Vagina (tissue), 2 donors: Measurements from ENCODE around the gene PSMD1. TPM values are rescaled to one million over a fixed set of nuclear protein-coding genes. Genes with fewer than 3 reads are reported as not detected.

ENCODE experiments used
- DNase-seq, 2 donors: peaks; one replicate each; pipeline ENCODE4 v3.0.0-alpha.2; 2017; ENCODE audit errors: extremely low spot score in 2 of 2
- H3K27ac ChIP-seq: fragments of 200-600 bp; sonication (generic); one replicate; pipeline ENCODE4 v1.5.1; 2019
- H3K27me3 ChIP-seq: fragments of 200-600 bp; sonication (generic); one replicate; pipeline ENCODE4 v1.5.1; 2019
- H3K36me3 ChIP-seq, 2 donors: fragments of 200-600 bp; sonication (generic); one replicate each; pipeline ENCODE4 v1.5.1; 2017 to 2019
- H3K4me1 ChIP-seq: fragments of 200-600 bp; sonication (generic); one replicate; pipeline ENCODE4 v1.5.1; 2019
- H3K4me3 ChIP-seq, 2 donors: fragments of 200-600 bp; sonication (generic); 1 replicate in 1 of 2; 2 replicates in 1 of 2; pipeline ENCODE4 v1.5.1; 2016 to 2019
- H3K9me3 ChIP-seq: fragments of 200-600 bp; sonication (generic); one replicate; pipeline ENCODE4 v1.5.1; 2019
- POLR2A ChIP-seq, 2 donors: fragments of 450-650 bp; IDR thresholded peaks; one replicate each; pipeline ENCODE4 v1.6.1; 2017; ENCODE audit warnings: antibody characterized with exemption in 2 of 2, mild to moderate bottlenecking in 2 of 2, moderate library complexity in 2 of 2
- POLR2AphosphoS5 ChIP-seq, 2 donors: sonication (generic); formaldehyde crosslinking; IDR thresholded peaks; one replicate each; pipeline ENCODE4 v1.9.0; 2017; ENCODE audit warnings: antibody characterized with exemption in 2 of 2, mild to moderate bottlenecking in 2 of 2, low read depth in 1 of 2; ENCODE audit not compliant: insufficient read depth in 1 of 2
- intact Hi-C: fragments of 100-400 bp; cut with DNase I; formaldehyde crosslinking; loops from one replicate; pipeline ENCODE4 v1.15.1; 2023
- total RNA-seq: library from RNA; depleted of rRNA; stranded (reverse); fragments of >200 nt; gene quantifications from one replicate; pipeline ENCODE4 v1.2.3, GENCODE V29; 2016
- TF ChIP-seq, protein P1 (sequence below), 3 experiments: fragments of 450-650 bp in 2 of 3; fragments of 200-600 bp in 1 of 3; sonication (generic) in 1 of 3; IDR thresholded peaks; one replicate each; pipeline ENCODE4 v1.5.1; 2017 to 2019; ENCODE audit warnings: antibody characterized with exemption in 3 of 3, mild to moderate bottlenecking in 2 of 3, moderate library complexity in 2 of 3

PSMD1 gene
- total RNA-seq, 1 donor from 2014 or later, result 40.5 TPM

DNA sequence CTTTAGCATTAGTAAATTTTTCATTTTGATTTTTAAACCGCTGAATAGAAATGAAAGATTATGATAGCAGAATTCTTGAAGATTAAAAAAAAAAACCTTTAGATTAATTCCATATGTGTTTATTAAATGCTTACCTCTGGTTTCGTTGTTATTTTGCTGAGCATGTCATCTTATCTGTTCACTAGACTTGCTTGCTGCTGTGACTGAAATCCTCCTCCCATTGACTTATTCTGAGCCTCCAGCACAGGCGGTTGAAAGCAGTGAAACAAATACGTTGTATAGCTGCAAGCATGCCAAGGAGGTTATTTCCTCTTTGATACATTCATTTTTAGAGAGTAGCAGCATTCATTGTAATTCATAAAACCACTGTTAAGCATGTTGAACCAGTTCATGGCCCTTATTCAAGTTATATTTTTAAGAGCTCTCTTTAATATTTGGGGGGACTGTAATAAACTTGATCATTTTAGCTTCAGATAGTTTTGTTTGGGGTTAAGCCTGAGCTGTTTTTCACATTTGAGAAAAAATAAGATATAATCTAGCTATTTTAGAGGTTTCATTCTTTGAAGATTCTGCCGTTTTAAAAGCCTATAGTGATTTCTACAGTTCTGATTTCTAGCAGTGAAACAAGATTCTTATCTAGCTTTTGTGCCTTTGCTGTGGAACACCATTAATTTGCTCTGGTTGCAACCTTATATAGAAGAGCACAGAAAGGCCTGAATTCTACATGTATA lies 68.3 kb downstream of the PSMD1 start, which contains the start of gene HTR2B:
Gene HTR2B, minus strand, starts transcription at position 205 of the 731 bp plus-strand sequence. CDS start 1,278 bp downstream, outside the sequence.
- H3K36me3 ChIP-seq, result no peaks in the 10 kb centered on the region
- no peaks in the 10 kb centered on the region for H3K9me3 ChIP-seq
- H3K4me3 ChIP-seq, result peak within 1 kb of the TSS in 1 of 2 donors; percentile 17
- TF ChIP-seq POLR2AphosphoS5 (IDR thresholded peaks at IDR 0.05; ENCODE audit: insufficient read depth in 1 of 2, low read depth in 1 of 2), result peak in 1 of 2 donors; percentile 27
- no peak for TF ChIP-seq POLR2A (IDR thresholded peaks at IDR 0.05)
- intact Hi-C loops, result no loop called here
- H3K27me3 ChIP-seq, result no peaks in the 10 kb centered on the region
- H3K27ac ChIP-seq, result peak within 1 kb of the TSS; percentile 21
- DNase-seq, result no peak
- peaks cover 20% of the 10 kb centered on the region for H3K4me1 ChIP-seq

DNA sequence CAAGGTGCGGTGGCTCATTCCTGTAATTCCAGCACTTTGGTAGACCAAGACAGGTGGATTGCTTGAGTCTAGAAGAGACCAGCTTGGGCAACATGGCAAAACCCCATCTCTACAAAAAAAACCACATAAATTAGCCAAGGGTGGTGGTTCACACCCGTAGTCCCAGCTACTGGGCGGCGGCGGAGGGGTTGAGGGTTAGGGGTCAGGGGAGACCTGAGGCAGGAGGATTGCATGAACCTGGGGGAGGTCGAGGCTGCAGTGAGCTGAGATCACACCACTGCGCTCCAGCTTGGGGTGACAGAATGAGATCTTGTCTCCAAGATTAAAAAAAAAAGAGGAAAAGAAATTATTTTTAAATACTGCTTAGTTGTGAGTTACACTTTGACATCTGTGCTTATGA lies 69.5 kb downstream of the PSMD1 start:
- Histone ChIP-seq H3K9me3 (no peaks in the 10 kb centered on the region), H3K36me3 (no peaks in the 10 kb centered on the region), H3K27me3 (no peaks in the 10 kb centered on the region), H3K4me1 (peaks cover 20% of the 10 kb centered on the region), H3K4me3 (no peak overlapping the region), H3K27ac (no peak overlapping the region)
- TF ChIP-seq, protein P1, sequence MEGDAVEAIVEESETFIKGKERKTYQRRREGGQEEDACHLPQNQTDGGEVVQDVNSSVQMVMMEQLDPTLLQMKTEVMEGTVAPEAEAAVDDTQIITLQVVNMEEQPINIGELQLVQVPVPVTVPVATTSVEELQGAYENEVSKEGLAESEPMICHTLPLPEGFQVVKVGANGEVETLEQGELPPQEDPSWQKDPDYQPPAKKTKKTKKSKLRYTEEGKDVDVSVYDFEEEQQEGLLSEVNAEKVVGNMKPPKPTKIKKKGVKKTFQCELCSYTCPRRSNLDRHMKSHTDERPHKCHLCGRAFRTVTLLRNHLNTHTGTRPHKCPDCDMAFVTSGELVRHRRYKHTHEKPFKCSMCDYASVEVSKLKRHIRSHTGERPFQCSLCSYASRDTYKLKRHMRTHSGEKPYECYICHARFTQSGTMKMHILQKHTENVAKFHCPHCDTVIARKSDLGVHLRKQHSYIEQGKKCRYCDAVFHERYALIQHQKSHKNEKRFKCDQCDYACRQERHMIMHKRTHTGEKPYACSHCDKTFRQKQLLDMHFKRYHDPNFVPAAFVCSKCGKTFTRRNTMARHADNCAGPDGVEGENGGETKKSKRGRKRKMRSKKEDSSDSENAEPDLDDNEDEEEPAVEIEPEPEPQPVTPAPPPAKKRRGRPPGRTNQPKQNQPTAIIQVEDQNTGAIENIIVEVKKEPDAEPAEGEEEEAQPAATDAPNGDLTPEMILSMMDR (IDR thresholded peaks at IDR 0.05), result no peak
- TF ChIP-seq POLR2A (IDR thresholded peaks at IDR 0.05) (no peak), POLR2AphosphoS5 (IDR thresholded peaks at IDR 0.05; ENCODE audit: insufficient read depth in 1 of 2, low read depth in 1 of 2) (no peak)
- intact Hi-C loops, result no loop called here
- no peak for DNase-seq

DNA sequence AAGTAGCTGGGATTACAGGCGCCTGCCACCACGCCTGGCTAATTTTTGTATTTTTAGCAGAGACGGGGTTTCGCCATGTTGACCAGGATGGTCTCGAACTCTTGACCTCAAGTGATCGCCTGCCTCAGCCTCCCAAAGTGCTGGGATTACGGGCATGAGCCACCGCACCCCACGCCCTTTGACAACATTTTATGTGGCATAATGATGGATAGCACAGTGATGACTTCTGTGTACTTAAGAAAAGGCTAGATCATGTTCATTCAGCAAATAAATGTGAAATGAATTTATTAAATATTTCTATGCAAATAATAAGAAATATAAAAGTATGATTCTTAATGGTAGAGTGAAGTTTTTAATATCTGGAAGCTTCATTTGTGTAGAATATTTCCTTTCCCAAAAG lies 70.8 kb downstream of the PSMD1 start:
- no peak overlapping the region for H3K4me3 ChIP-seq
- peaks cover 20% of the 10 kb centered on the region for H3K4me1 ChIP-seq
- H3K9me3 ChIP-seq, result no peaks in the 10 kb centered on the region
- intact Hi-C loops, result no loop called here
- no peaks in the 10 kb centered on the region for H3K27me3 ChIP-seq
- DNase-seq, result no peak
- no peak overlapping the region for H3K27ac ChIP-seq
- no peaks in the 10 kb centered on the region for H3K36me3 ChIP-seq
- TF ChIP-seq POLR2A (IDR thresholded peaks at IDR 0.05) (no peak), POLR2AphosphoS5 (IDR thresholded peaks at IDR 0.05; ENCODE audit: insufficient read depth in 1 of 2, low read depth in 1 of 2) (no peak)
- TF ChIP-seq, protein P1 (IDR thresholded peaks at IDR 0.05), result no peak

DNA sequence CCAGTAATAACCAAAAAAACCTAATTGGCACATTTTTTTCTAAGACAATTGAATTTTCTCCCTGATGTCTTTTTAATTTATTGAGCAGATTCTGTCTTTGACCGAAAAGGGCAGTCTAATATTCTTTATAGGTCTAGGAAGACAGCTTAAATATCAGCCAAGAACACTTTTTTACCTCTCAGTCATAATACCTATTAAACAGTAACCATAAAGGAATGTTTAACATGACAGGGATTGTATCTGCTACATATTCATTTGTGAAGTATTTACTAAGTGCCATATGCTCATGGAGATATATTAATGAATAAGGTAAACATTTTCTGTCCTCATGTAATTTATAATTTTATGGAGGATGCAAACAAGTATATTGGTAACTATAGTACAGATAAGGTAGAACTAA lies 71.3 kb downstream of the PSMD1 start:
- Histone ChIP-seq H3K4me3 (no peak overlapping the region), H3K9me3 (no peaks in the 10 kb centered on the region), H3K27ac (no peak overlapping the region), H3K27me3 (no peaks in the 10 kb centered on the region), H3K4me1 (peaks cover 16% of the 10 kb centered on the region), H3K36me3 (no peaks in the 10 kb centered on the region)
- intact Hi-C loops, result no loop called here
- DNase-seq, result no peak
- TF ChIP-seq, protein P1 (IDR thresholded peaks at IDR 0.05), result no peak
- TF ChIP-seq POLR2AphosphoS5 (IDR thresholded peaks at IDR 0.05; ENCODE audit: insufficient read depth in 1 of 2, low read depth in 1 of 2) (no peak), POLR2A (IDR thresholded peaks at IDR 0.05) (no peak)

DNA sequence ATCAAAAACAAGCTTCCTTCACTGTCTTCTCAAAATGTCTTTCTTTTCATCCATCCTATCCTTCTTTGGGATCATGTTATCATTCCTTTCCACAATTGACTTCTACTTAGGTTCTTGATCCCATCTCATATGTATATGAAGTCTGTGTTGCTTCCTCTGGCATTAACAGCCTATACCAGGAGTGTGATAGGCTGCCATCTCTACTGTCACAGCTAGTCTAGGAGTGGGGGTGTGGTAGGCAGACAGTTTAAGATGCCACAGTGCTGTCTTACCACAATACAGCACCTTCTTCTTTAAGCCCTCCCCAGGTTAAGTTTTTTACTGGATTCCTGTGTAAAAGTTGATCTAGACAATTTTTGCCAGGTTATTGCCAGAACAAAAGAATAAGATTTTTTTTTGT lies 71.9 kb downstream of the PSMD1 start:
- Histone ChIP-seq H3K27ac (no peak overlapping the region), H3K27me3 (no peaks in the 10 kb centered on the region), H3K4me3 (no peak overlapping the region), H3K9me3 (no peaks in the 10 kb centered on the region), H3K36me3 (no peaks in the 10 kb centered on the region), H3K4me1 (peaks cover 10% of the 10 kb centered on the region)
- DNase-seq, result no peak
- intact Hi-C loops, result no loop called here
- TF ChIP-seq POLR2A (IDR thresholded peaks at IDR 0.05) (no peak), POLR2AphosphoS5 (IDR thresholded peaks at IDR 0.05; ENCODE audit: insufficient read depth in 1 of 2, low read depth in 1 of 2) (no peak)
- TF ChIP-seq, protein P1 (IDR thresholded peaks at IDR 0.05), result no peak
